ENCODE results near the gene CIROP.

Gene CIROP

DNA sequence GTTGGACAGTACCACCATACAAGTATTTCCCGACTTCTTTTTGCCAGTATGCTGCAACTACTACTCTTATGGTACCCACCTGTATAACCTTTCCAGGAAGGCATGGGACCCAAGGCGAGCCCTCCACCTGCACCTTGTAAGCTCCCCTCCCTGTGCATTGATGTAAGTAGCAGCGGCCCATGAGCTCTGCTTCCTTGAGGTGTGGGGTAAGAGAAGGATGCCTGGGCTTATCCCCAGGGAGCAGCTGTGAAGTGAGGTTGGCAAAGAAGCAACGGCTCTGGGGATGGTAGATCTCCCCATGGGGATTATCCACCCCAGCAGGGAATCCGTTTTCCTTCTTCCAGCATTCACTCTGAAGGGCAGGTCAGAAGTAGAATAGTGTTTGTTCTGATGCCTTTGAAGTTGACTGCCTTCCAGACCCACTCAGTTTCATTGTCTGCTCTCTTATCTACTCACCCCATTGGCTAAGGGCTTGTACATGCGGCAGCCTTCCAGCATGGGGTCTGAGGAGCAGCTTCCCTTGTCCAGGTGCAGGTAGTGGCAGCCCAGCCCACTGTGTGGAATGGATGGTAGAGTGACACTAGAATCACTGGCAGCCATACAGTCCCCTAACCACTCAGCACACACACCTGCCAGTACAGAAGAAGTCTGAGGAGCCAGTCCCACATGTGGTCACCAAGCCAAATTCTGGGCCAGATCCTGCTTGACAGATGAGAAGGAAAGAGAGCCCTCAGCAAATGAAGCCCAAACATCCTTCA, 3.4 kb downstream of the CIROP start:
- peaks cover 18% of the 10 kb centered on the region for H3K4me1 Mint-ChIP-seq
- no peaks in the 10 kb centered on the region for H3K9me3 Mint-ChIP-seq
- no peak for DNase-seq (ENCODE audit: low spot score in 2 of 2)
- H3K27me3 Mint-ChIP-seq, result no peaks in the 10 kb centered on the region
- no peak for ATAC-seq (ENCODE audit: low read depth)
- no peak overlapping the region for H3K27ac Mint-ChIP-seq
- H3K36me3 Mint-ChIP-seq, result peaks cover 8% of the 10 kb centered on the region
- no peak overlapping the region for H3K4me3 Mint-ChIP-seq

DNA sequence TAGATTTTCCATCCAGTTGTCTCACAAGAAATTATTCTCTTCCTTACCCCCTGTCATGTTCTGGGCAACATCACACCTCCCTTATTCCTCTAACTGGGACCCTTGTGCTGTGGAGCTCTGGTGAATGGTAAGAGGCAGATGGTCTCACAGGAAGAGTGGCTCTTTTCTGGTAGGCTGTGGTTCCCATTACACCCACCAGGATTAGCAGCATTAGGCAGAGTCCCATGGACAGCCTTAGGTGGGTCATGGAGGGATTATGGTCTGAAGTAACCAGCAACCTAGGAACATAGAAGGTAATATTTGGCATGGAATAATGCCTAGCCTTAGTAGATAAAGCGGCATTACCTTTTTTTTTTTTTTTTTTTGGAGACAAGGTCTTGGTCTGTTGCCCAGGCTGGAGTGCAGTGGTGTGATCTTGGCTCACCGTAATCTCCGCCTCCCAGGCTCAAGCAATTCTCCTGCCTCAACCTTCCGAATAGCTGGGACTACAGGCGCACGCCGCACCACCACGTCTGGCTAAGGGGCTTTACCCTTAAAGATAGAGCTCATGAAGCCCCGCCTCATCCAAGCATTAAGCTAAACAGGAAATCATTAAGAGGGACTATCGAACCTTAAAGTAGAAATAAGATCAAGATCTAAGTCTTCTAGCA, 5.5 kb downstream of the CIROP start:
- H3K9me3 Mint-ChIP-seq, result no peaks in the 10 kb centered on the region
- no peak for ATAC-seq (ENCODE audit: low read depth)
- no peaks in the 10 kb centered on the region for H3K27me3 Mint-ChIP-seq
- H3K4me3 Mint-ChIP-seq, result no peak overlapping the region
- H3K4me1 Mint-ChIP-seq, result peaks cover 15% of the 10 kb centered on the region
- peaks cover 8% of the 10 kb centered on the region for H3K36me3 Mint-ChIP-seq
- H3K27ac Mint-ChIP-seq, result no peak overlapping the region
- no peak for DNase-seq (ENCODE audit: low spot score in 2 of 2)

DNA sequence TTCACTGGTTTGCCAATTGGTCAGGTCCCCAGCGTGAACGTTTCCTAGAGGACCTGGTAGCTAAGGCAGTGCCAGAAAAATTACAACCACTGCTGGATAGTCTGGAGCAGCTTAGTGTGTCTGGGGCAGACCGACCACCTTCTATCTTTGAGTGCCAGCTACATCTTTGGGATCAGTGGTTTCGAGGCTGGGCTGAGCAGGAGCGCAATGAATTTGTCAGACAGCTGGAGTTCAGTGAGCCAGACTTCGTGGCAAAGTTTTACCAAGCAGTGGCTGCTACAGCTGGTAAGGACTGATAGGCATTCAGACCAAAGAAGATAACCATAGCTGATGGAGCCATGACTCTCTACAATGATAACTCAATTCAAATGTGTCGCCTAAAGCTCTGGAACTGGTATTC, 7.0 kb downstream of the CIROP start:
- ATAC-seq (ENCODE audit: low read depth) (no peak), DNase-seq (ENCODE audit: low spot score in 2 of 2) (no peak)
- Mint-ChIP-seq H3K36me3 (peaks cover 8% of the 10 kb centered on the region), H3K27me3 (no peaks in the 10 kb centered on the region), H3K9me3 (no peaks in the 10 kb centered on the region), H3K4me1 (peaks cover 19% of the 10 kb centered on the region), H3K4me3 (no peak overlapping the region), H3K27ac (no peak overlapping the region)

DNA sequence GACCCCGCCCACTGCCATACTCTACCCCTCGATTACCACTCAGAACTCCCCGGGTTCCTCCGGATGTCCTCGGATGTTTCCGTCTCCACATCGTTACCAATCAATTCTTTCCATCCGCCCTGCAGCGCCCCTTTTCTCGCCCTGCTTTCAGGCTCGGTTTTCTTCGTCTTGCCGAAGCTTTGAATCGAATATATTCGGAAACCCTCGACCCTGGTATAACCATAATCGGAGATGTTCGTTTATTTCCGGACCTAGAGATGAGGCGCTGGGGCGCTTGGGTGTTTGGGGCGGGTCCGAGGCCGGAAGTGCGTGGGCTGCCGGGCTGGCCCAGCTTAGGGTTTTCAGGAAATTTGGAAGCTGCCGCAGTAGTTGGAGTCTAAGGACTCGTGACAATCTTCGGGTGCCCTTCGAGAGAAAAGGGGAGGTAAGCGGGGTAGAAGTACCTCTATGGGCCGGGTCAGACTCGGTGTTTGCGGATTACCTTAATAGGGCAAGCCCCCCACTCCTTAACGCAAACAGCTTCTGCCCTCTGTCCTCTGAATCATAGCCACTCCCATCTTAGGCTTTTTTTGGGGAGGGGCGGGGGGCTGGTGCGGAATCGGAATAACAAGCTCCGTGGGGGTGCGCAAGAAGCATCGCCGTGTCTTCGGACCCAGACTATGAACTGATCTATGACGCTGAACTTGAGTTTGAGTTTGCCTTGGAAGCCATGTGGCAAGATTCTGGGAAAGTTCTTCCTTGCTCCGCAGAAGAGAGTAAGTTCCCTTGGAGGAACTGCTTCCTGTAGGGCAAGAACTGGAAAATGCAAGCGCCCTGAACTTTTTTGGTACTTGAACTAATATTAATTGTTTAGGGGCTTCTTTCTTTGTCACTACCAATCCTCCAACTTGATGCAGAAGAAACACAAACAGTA, 9.3 kb downstream of the CIROP start, which contains the start of gene C14orf119:
C14orf119 (plus strand) TSS at position 310 of the 913 bp plus-strand sequence. CDS start 2,154 bp downstream, outside the sequence.
- Mint-ChIP-seq H3K27ac (no peak within 1 kb of the TSS), H3K4me1 (peaks cover 24% of the 10 kb centered on the region), H3K9me3 (no peaks in the 10 kb centered on the region), H3K4me3 (no peak within 1 kb of the TSS), H3K27me3 (no peaks in the 10 kb centered on the region), H3K36me3 (peaks cover 13% of the 10 kb centered on the region)
- peak in 1 of 2 donors; percentile 99 for DNase-seq (ENCODE audit: low spot score in 2 of 2)
- peak; percentile 83 for ATAC-seq (ENCODE audit: low read depth)

DNA sequence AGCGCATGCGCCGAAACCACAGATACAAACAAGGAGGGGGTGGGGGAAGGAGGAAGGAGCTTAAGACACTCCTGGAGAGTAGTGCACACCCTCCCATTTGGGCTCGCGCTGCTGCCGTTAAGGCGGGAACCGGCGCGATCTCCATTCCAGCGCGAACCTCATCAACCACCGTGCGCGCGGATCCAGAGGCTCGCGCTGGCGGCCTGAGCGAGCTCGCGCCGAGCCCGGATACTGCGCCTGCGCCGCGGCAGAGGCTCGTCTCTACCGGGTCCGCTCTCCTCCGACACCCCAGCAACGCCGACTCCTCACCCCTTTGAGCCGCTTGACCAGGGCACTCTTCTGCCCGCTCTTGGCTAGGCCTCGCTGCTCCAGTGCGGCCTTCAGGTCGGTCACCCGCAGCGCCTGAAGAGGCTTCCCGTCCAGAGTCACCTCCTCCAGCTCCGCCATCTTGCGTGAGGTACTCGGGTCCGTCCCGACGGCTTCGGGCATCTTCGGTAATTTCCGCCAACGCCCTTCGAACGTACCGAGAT, 10.1 kb downstream of the CIROP start, which contains the start of gene ACIN1:
ACIN1 (minus strand) TSS at position 471 of the 530 bp plus-strand sequence; CDS start at position 447, 24 bp downstream.
- peaks cover 18% of the 10 kb centered on the region for H3K36me3 Mint-ChIP-seq
- peaks cover 24% of the 10 kb centered on the region for H3K4me1 Mint-ChIP-seq
- H3K9me3 Mint-ChIP-seq, result no peaks in the 10 kb centered on the region
- DNase-seq (ENCODE audit: low spot score in 2 of 2), result peak in 1 of 2 donors; percentile 99
- H3K27ac Mint-ChIP-seq, result no peak within 1 kb of the TSS
- H3K4me3 Mint-ChIP-seq, result no peak within 1 kb of the TSS
- peak; percentile 34 for ATAC-seq (ENCODE audit: low read depth)
- H3K27me3 Mint-ChIP-seq, result no peaks in the 10 kb centered on the region

DNA sequence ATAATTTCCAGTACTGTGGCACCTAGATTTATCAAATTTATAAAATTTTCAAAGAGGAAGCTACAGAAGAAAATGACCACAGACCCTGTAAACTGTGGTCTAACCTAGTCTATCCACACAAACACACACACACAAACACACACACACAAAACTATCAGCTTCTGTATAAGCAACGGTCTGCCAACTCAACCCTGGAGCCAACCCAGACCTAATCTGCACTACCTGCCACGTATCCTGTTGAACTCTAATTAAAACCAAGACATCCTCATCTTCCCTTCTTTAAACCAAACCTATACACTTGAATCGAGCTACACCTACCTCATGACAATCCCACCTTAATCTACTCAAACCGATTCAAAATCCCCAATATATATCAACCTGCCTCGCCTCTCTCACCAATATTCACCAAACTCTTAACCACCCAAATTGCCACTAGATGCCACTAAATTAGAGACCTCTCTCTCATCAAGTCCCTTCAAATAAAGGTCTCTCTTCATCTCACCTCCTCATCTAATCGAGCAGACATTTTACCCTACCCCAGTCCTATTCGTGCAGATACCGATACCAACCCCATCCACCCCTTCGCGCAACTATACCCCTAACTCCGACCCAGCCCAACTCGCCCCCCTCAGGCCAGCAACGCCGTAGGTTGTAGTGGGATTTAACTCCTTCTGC, 10.7 kb downstream of the CIROP start:
- no peak for ATAC-seq (ENCODE audit: low read depth)
- peaks cover 18% of the 10 kb centered on the region for H3K36me3 Mint-ChIP-seq
- no peaks in the 10 kb centered on the region for H3K9me3 Mint-ChIP-seq

DNA sequence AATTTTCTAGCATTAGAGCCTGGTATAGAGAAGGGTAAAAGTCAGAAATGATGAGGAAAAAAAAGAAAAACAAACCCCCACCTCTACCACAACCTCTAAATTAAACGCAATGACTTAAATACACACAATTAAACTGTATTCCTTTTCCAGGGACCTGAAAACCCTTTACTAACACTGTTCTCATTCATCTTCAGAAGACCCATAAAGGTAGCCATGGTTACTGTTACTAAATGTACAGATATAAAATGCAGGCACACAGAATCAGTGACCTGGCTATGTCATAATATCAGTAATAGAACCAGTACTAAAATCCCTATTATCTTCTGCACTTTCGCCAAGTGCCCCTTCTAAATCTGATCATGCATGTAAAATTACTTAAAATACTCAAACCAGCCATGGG, 11.3 kb downstream of the CIROP start:
- Mint-ChIP-seq H3K4me1 (peaks cover 25% of the 10 kb centered on the region), H3K4me3 (peak overlapping the region; percentile 38), H3K9me3 (no peaks in the 10 kb centered on the region), H3K27me3 (no peaks in the 10 kb centered on the region), H3K27ac (no peak overlapping the region), H3K36me3 (peaks cover 17% of the 10 kb centered on the region)
- ATAC-seq (ENCODE audit: low read depth), result no peak
- no peak for DNase-seq (ENCODE audit: low spot score in 2 of 2)

More for the DNA sequence above, 10.7 kb downstream of the CIROP start:
- H3K27ac Mint-ChIP-seq, result no peak overlapping the region
- DNase-seq (ENCODE audit: low spot score in 2 of 2), result no peak
- H3K4me3 Mint-ChIP-seq, result no peak overlapping the region
- peaks cover 26% of the 10 kb centered on the region for H3K4me1 Mint-ChIP-seq
- H3K27me3 Mint-ChIP-seq, result no peaks in the 10 kb centered on the region

DNA sequence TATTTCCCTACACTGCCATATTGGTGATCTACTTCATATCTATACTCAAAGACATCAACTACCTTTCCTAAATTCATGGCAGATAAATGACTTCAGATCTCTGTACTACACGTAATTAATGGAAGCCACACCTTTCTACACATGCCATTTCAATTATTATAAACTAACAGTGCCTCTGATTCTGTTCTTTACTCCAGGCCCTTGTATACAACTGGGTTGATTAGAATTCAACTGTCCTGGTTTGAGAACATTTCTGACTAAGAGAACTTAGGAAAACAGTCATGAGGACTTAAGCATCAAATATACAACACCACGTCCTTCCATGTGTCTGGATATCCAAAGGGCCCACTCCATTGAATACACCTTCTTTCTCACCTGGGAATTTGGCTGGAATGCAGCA, 11.7 kb downstream of the CIROP start:
- ATAC-seq (ENCODE audit: low read depth) (no peak), DNase-seq (ENCODE audit: low spot score in 2 of 2) (no peak)
- Mint-ChIP-seq H3K9me3 (no peaks in the 10 kb centered on the region), H3K27ac (no peak overlapping the region), H3K36me3 (peaks cover 19% of the 10 kb centered on the region), H3K27me3 (no peaks in the 10 kb centered on the region), H3K4me3 (peak overlapping the region; percentile 38), H3K4me1 (peaks cover 25% of the 10 kb centered on the region)

DNA sequence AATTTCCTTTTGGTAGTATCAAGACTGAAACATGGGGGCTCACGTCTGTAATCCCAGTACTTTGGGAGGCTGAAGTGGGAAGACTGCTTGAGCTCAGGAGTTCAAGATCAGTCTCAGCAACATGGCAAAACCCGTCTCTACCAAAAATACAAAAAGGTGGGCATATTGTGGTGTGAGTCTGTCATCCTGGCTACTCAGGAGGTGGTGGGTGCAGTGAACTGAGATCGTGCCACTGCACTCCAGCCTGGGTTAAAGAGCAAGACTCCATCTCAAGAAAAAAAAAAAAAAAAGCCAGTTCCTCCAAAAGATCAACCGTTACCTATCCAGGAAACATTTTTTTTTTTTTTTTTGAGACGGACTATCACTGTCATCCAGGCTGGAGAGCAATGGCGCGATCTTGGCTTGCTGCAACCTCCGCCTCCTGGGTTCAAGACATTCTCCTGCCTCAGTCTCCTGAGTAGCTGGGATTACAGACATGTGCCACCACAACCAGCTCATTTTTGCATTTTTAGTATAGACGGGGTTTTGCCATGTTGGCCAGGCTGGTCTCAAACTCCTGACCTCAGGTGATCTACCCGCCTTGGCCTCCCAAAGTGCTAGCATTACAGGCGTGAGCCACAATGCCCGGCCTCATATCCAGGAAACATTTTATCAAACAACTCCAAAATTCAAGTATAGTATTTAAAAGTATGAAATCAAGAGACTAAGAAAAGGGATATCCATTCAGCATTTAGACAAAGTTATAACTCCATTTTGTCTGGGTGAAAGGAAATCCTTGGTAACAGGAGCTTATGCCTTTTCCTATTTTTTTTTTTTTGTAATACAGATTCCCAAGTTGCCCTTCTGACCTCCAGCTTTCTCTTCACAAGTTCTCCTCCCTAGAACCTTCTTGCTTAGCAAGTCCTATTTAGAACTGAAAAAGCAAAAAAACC, 13.2 kb downstream of the CIROP start:
- Mint-ChIP-seq H3K4me1 (peaks cover 20% of the 10 kb centered on the region), H3K4me3 (no peak overlapping the region)

DNA sequence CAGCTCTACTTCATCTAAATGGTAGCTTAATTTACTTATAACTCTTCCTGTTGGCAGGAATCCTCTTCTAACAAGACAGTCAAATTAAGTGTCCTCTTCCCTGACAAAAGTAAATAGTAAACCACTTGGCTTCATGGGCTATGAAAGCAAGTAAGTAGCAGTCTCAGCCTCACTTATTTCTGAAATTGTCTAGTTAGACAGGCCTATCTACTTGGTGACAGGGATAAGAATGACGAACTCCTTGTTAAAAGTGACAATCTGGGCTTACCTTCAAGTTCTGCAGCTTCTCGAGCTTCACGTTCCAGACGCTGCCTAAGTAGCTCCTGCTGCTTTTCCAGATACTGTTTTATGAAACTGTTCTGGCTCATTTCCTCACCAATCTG, 14.5 kb downstream of the CIROP start:
- ATAC-seq (ENCODE audit: low read depth), result no peak
- Mint-ChIP-seq H3K27ac (no peak overlapping the region), H3K4me3 (no peak overlapping the region), H3K4me1 (peaks cover 18% of the 10 kb centered on the region), H3K36me3 (peaks cover 28% of the 10 kb centered on the region), H3K9me3 (no peaks in the 10 kb centered on the region), H3K27me3 (no peaks in the 10 kb centered on the region)
- no peak for DNase-seq (ENCODE audit: low spot score in 2 of 2)

More for the DNA sequence above, 13.2 kb downstream of the CIROP start:
- no peak for DNase-seq (ENCODE audit: low spot score in 2 of 2)
- Mint-ChIP-seq H3K27me3 (no peaks in the 10 kb centered on the region), H3K27ac (no peak overlapping the region), H3K9me3 (no peaks in the 10 kb centered on the region), H3K36me3 (peaks cover 22% of the 10 kb centered on the region)
- ATAC-seq (ENCODE audit: low read depth), result no peak

DNA sequence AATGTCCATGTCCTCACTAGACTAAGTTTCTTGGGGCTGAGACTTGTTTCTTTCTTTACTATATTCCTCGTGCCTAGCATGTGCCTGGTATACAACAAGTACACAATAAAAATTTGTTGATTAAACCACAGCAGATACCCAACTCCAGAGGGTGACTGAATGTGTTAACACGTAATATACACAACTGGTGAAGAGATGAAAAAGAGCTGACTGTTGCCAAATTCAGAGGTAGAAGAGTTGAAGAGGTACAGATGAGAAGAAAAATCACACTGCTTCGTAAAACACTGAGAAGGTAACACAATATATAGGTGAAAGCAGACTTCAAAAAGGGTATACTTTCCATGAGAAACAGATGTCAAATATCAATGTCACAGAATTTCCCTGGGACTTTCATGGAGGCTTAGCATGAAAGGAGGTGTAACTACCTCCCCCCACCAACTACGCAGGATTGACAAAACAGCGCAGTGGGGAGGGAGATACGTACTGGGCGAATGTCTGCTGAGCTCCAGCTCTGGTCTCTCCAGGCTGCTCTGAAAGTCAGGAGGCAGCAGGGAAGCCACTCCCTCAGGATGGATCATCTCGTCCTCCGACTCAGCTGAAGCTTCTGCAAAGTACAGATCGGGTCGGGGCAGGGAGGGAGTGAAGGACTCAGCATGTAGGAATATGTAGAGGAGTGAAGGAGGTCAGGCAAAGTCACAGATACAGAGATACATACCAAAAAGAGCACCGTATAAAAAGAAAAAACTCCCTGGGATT, 15.1 kb downstream of the CIROP start:
- ATAC-seq (ENCODE audit: low read depth) (no peak), DNase-seq (ENCODE audit: low spot score in 2 of 2) (no peak)
- no peaks in the 10 kb centered on the region for H3K27me3 Mint-ChIP-seq
- H3K4me3 Mint-ChIP-seq, result no peak overlapping the region
- no peak overlapping the region for H3K27ac Mint-ChIP-seq
- H3K9me3 Mint-ChIP-seq, result no peaks in the 10 kb centered on the region
- H3K36me3 Mint-ChIP-seq, result peaks cover 28% of the 10 kb centered on the region
- peaks cover 18% of the 10 kb centered on the region for H3K4me1 Mint-ChIP-seq

DNA sequence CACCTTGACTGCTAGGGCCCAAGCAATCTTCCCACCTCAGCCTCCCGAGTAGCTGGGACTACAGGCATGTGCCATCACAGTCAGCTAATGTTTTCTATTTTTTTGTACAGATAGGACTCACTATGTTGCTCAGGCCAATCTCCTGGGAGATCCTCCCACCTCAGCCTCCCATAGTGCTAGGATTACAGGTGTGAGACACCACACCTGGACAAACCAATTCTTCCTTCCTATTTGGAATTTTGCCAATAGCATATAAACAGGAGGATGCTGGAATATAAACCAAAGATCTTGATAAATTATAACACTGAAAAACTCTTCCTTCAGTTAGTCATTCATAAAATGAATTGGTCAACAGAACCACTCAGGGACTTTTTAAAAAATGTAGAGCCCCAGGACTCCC, 18.2 kb downstream of the CIROP start:
- Mint-ChIP-seq H3K27me3 (no peaks in the 10 kb centered on the region), H3K36me3 (peaks cover 26% of the 10 kb centered on the region), H3K4me1 (peaks cover 9% of the 10 kb centered on the region), H3K9me3 (no peaks in the 10 kb centered on the region), H3K27ac (peak overlapping the region; percentile 28), H3K4me3 (no peak overlapping the region)
- ATAC-seq (ENCODE audit: low read depth), result no peak
- DNase-seq (ENCODE audit: low spot score in 2 of 2), result no peak
